CD4-positive, CD25-positive, alpha-beta regulatory T cell (primary cell): ENCODE measurements around the gene APH1B. TPM values are rescaled to one million over a fixed set of nuclear protein-coding genes. Genes with fewer than 3 reads are reported as not detected.
A peak's percentile ranks its signal among the peaks of the same experiment; 100 is the strongest.

Experiments used
- ATAC-seq, 2 donors: fragments of 150-1000 bp; cut with Tn5 transposase; one replicate each; pipeline ENCODE4 v1.10.0; 2021; ENCODE audit warnings: low read depth in 2 of 2, moderate number of reproducible peaks in 2 of 2, moderate library complexity in 1 of 2
- DNase-seq, 3 donors: peaks; one replicate each; pipeline versions ENCODE4 v3.0.0 to v3.0.0-alpha.2; 2012 to 2022; ENCODE audit warnings: mixed read lengths in 1 of 3
- H3K27ac ChIP-seq: one replicate; pipeline ENCODE4 v1.7.0; 2013; ENCODE audit warnings: mild to moderate bottlenecking, low read length; ENCODE audit not compliant: insufficient read depth, poor library complexity, severe bottlenecking
- H3K27me3 ChIP-seq: one replicate; pipeline ENCODE4 v1.7.0; 2013; ENCODE audit warnings: low read length; ENCODE audit not compliant: control insufficient read depth, insufficient read depth
- H3K36me3 ChIP-seq: one replicate; pipeline ENCODE4 v1.7.0; 2013; ENCODE audit warnings: mild to moderate bottlenecking, low read length, moderate library complexity; ENCODE audit not compliant: control insufficient read depth, insufficient read depth
- H3K4me1 ChIP-seq: 2 replicates; pipeline ENCODE4 v1.7.0; 2013; ENCODE audit warnings: mild to moderate bottlenecking, low read length; ENCODE audit not compliant: insufficient read depth, control insufficient read depth, poor library complexity, severe bottlenecking
- H3K4me3 ChIP-seq: one replicate; pipeline ENCODE4 v1.7.0; 2013; ENCODE audit warnings: low read depth, mild to moderate bottlenecking, low read length, moderate library complexity
- H3K9me3 ChIP-seq, 2 experiments: 1 replicate in 1 of 2; 2 replicates in 1 of 2; pipeline ENCODE4 v1.7.0; 2013; ENCODE audit warnings: low read length in 2 of 2, mild to moderate bottlenecking in 1 of 2, moderate library complexity in 1 of 2; ENCODE audit not compliant: control insufficient read depth in 2 of 2
- H3K27ac Mint-ChIP-seq, 3 donors: one replicate each; pipeline ENCODE4 v1.8.0; 2020 to 2022; ENCODE audit warnings: mild to moderate bottlenecking in 3 of 3, mixed read lengths in 3 of 3, moderate library complexity in 2 of 3
- H3K27me3 Mint-ChIP-seq: one replicate; pipeline ENCODE4 v1.8.0; 2022; ENCODE audit warnings: mild to moderate bottlenecking, mixed read lengths
- H3K36me3 Mint-ChIP-seq: one replicate; pipeline ENCODE4 v1.8.0; 2020; ENCODE audit warnings: mixed read lengths
- H3K4me1 Mint-ChIP-seq, 4 donors: one replicate each; pipeline ENCODE4 v1.8.0; 2020 to 2022; ENCODE audit warnings: mixed read lengths in 4 of 4, mild to moderate bottlenecking in 1 of 4
- H3K4me3 Mint-ChIP-seq, 4 donors: one replicate each; pipeline ENCODE4 v1.8.0; 2020 to 2022; ENCODE audit warnings: mild to moderate bottlenecking in 4 of 4, mixed read lengths in 4 of 4, moderate library complexity in 3 of 4
- H3K9me3 Mint-ChIP-seq, 7 donors: one replicate each; pipeline ENCODE4 v1.8.0; 2020 to 2022; ENCODE audit warnings: mixed read lengths in 7 of 7, mild to moderate bottlenecking in 3 of 7, moderate library complexity in 2 of 7
- polyA plus RNA-seq, 4 donors: library from polyadenylated mRNA; unstranded; fragments of 300-500 nt; fragmentation: Illumina TruSeq; gene quantifications; one replicate each; pipeline ENCODE4 v1.2.3, GENCODE V29; 2021
- total RNA-seq: library from RNA; stranded (reverse); gene quantifications from one replicate; pipeline ENCODE4 v1.2.3, GENCODE V29; 2022

The APH1B gene
- total and polyA plus RNA-seq, 5 donors from 2014 or later: 9.1 to 19.0 (median 13.7) TPM

- Mint-ChIP-seq H3K27me3 (no peaks in the 10 kb centered on the region), H3K4me1 (peaks cover 48 to 83% (median 69%) of the 10 kb centered on the region in 4 donors), H3K4me3 (peak overlapping the region in 1 of 4 donors; percentile 4), H3K9me3 (no peaks in the 10 kb centered on the region), H3K36me3 (peaks cover 47% of the 10 kb centered on the region), H3K27ac (peak overlapping the region; percentile 59 to 90 (median 87))
- no peaks in the 10 kb centered on the region for H3K9me3 ChIP-seq
- H3K27ac ChIP-seq: peak overlapping the region; percentile 67
- ATAC-seq (no peak), DNase-seq (no peak)
- H3K36me3 ChIP-seq: peaks cover 41% of the 10 kb centered on the region
- H3K27me3 ChIP-seq: no peaks in the 10 kb centered on the region
- peaks cover 17% of the 10 kb centered on the region for H3K4me1 ChIP-seq
- H3K4me3 ChIP-seq: no peak overlapping the region
These were observed 33.6 kb upstream of the APH1B start for GRCh38 chr15:63243776-63244175.

DNA sequence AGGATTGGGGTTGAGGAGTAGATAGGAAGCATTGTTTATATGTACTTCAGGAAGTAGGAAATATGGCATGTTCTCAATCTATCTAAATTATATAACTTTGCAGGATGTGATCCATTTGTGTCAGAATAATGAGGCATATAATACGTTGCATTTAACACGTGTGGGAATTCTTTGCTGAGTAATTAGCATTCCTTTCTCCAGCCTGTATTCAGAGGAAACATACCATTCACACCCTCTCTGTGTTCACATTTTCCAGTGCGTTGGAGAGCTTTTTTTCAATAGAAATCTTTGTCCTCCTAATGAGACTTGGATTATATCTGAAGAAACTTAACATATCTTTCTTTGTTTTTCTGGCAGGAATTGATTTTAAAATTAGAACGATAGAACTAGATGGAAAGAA is 33.0 kb upstream of the APH1B start:
- DNase-seq: no peak
- Histone ChIP-seq H3K27ac (peak overlapping the region; percentile 67), H3K36me3 (peaks cover 45% of the 10 kb centered on the region), H3K4me1 (peaks cover 14% of the 10 kb centered on the region), H3K4me3 (no peak overlapping the region), H3K9me3 (no peaks in the 10 kb centered on the region), H3K27me3 (no peaks in the 10 kb centered on the region)
- Mint-ChIP-seq H3K27ac (peak overlapping the region; percentile 59 to 90 (median 87)), H3K9me3 (no peaks in the 10 kb centered on the region), H3K4me3 (peak overlapping the region in 1 of 4 donors; percentile 2), H3K36me3 (peaks cover 50% of the 10 kb centered on the region), H3K27me3 (no peaks in the 10 kb centered on the region), H3K4me1 (peaks cover 50 to 79% (median 70%) of the 10 kb centered on the region in 4 donors)
- no peak for ATAC-seq

- Histone ChIP-seq H3K27ac (peak overlapping the region; percentile 67), H3K36me3 (peaks cover 42% of the 10 kb centered on the region), H3K9me3 (no peaks in the 10 kb centered on the region), H3K27me3 (no peaks in the 10 kb centered on the region), H3K4me1 (peaks cover 14% of the 10 kb centered on the region), H3K4me3 (no peak overlapping the region)
- Mint-ChIP-seq H3K36me3 (peaks cover 49% of the 10 kb centered on the region), H3K4me1 (peaks cover 45 to 76% (median 65%) of the 10 kb centered on the region in 4 donors), H3K9me3 (no peaks in the 10 kb centered on the region), H3K27ac (peak overlapping the region; percentile 59 to 92 (median 81)), H3K4me3 (peak overlapping the region in 2 of 4 donors; percentile 2 to 6), H3K27me3 (no peaks in the 10 kb centered on the region)
- ATAC-seq: peak; percentile 53 to 56
- DNase-seq: peak in 2 of 3 donors; percentile 18 to 40
These were observed 32.3 kb upstream of the APH1B start for GRCh38 chr15:63244976-63245645.

DNA sequence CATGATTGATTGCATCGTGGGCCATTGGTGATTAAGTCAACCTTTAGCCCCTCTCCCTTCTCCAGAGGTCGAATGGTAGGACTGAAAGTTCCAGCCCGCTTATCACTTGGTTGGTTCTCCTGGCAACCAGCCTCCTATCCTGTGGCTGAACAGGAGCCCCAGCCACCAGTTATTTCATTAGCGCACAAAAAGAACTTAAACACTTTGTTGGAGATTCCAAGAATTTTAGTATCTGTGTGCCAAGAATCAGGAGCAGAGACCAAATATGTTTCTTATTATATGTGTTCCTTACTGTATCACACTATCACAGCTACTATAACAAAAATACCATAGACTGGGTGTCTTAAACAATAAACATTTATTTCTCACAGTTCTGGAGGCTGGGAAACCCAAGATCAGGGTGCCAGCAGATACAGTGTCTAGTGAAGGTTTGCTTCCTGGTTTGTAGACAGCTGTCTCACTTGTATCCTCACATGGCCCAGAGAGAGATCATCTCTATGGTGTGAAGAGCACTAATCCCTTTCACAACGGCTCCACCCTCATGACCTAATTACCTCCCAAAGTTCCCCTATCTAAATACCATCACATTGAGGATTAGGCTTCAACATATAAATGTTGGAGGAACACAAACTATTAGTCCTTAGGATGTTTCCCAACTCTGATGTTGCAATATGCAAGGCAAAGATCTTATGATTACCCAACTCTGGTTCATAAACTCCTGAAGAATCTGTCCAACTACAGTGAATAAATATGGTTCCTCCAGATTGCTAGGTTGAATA is 30.5 kb upstream of the APH1B start:
- Mint-ChIP-seq H3K27ac (peak overlapping the region; percentile 17 to 38 (median 31)), H3K27me3 (no peaks in the 10 kb centered on the region), H3K9me3 (no peaks in the 10 kb centered on the region), H3K4me1 (peaks cover 47 to 68% (median 61%) of the 10 kb centered on the region in 4 donors), H3K36me3 (peaks cover 59% of the 10 kb centered on the region), H3K4me3 (peak overlapping the region in 1 of 4 donors; percentile 19)
- no peak for ATAC-seq
- Histone ChIP-seq H3K36me3 (peaks cover 58% of the 10 kb centered on the region), H3K27me3 (no peaks in the 10 kb centered on the region), H3K4me1 (peaks cover 14% of the 10 kb centered on the region), H3K9me3 (no peaks in the 10 kb centered on the region), H3K27ac (no peak overlapping the region), H3K4me3 (no peak overlapping the region)
- DNase-seq: no peak

GRCh38 chr15:63250312-63250965 is 27.0 kb upstream of the APH1B start:
- no peaks in the 10 kb centered on the region for H3K9me3 Mint-ChIP-seq
- H3K36me3 ChIP-seq: peaks cover 62% of the 10 kb centered on the region
- no peaks in the 10 kb centered on the region for H3K27me3 Mint-ChIP-seq
- H3K36me3 Mint-ChIP-seq: peaks cover 56% of the 10 kb centered on the region
- peaks cover 12% of the 10 kb centered on the region for H3K4me1 ChIP-seq
- DNase-seq: no peak
- H3K4me1 Mint-ChIP-seq: peaks cover 35 to 53% (median 47%) of the 10 kb centered on the region in 4 donors
- peak overlapping the region in 2 of 3 donors; percentile 5 to 82 for H3K27ac Mint-ChIP-seq
- H3K4me3 ChIP-seq: no peak overlapping the region
- H3K27me3 ChIP-seq: no peaks in the 10 kb centered on the region
- no peak for ATAC-seq
- H3K4me3 Mint-ChIP-seq: no peak overlapping the region
- no peaks in the 10 kb centered on the region for H3K9me3 ChIP-seq
- H3K27ac ChIP-seq: no peak overlapping the region

DNA sequence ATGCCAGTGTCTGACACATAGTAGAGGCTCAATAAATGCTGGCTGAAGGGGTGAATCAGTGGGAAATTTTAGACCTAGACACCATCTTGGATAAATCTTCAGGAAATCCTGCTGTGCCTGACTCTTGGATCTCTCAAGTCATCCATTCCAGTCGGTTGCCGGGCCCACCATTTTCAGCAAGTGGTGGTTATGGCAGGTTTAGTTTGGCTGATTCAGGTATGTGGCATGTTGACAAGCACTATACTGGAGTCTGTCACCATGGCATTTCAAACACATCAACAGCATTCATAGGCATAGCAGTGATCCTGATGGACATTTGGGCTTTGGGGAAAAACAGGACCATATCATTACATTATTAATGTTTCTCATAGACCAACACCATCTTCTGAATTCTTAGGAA is 25.7 kb upstream of the APH1B start:
- Mint-ChIP-seq H3K4me1 (peaks cover 30 to 48% (median 43%) of the 10 kb centered on the region in 4 donors), H3K36me3 (peaks cover 60% of the 10 kb centered on the region), H3K27me3 (no peaks in the 10 kb centered on the region), H3K27ac (peak overlapping the region in 2 of 3 donors; percentile 48 to 82), H3K4me3 (no peak overlapping the region), H3K9me3 (no peaks in the 10 kb centered on the region)
- ATAC-seq (no peak), DNase-seq (no peak)
- H3K36me3 ChIP-seq: peaks cover 64% of the 10 kb centered on the region
- H3K27ac ChIP-seq: no peak overlapping the region
- H3K27me3 ChIP-seq: no peaks in the 10 kb centered on the region
- H3K9me3 ChIP-seq: no peaks in the 10 kb centered on the region
- H3K4me3 ChIP-seq: no peak overlapping the region
- peaks cover 12% of the 10 kb centered on the region for H3K4me1 ChIP-seq

- H3K4me3 ChIP-seq: no peak overlapping the region
- no peaks in the 10 kb centered on the region for H3K9me3 ChIP-seq
- no peak overlapping the region for H3K27ac Mint-ChIP-seq
- H3K4me3 Mint-ChIP-seq: no peak overlapping the region
- DNase-seq (no peak), ATAC-seq (no peak)
- H3K27me3 ChIP-seq: no peaks in the 10 kb centered on the region
- peaks cover 12% of the 10 kb centered on the region for H3K4me1 ChIP-seq
- H3K36me3 Mint-ChIP-seq: peaks cover 55% of the 10 kb centered on the region
- no peaks in the 10 kb centered on the region for H3K9me3 Mint-ChIP-seq
- H3K36me3 ChIP-seq: peaks cover 64% of the 10 kb centered on the region
- H3K27ac ChIP-seq: no peak overlapping the region
- no peaks in the 10 kb centered on the region for H3K27me3 Mint-ChIP-seq
- peaks cover 24 to 42% (median 37%) of the 10 kb centered on the region in 4 donors for H3K4me1 Mint-ChIP-seq
These were observed 25.1 kb upstream of the APH1B start for GRCh38 chr15:63252292-63252691.
